ENCODE results near the gene PPM1H. TPM values are rescaled to one million over a fixed set of nuclear protein-coding genes. Genes with fewer than 3 reads are reported as not detected.

The PPM1H gene
- total RNA-seq, 1 experiment from 2014 or later, result 12.0 TPM

- CTCF ChIA-PET, result interaction anchor here (0.8 kb wide), 1 partner anchor 62 kb away, joined by 4 read pairs; no protein-coding TSS in a partner anchor
- Histone ChIP-seq H3K9ac (ENCODE audit: low read length) (no peak overlapping the region), H3K4me1 (ENCODE audit: insufficient read depth, low read length) (peaks cover 60% of the 10 kb centered on the region), H3K36me3 (ENCODE audit: low read depth, low read length) (no peaks in the 10 kb centered on the region), H3K79me2 (ENCODE audit: low read length) (peaks cover 54% of the 10 kb centered on the region), H3K27ac (ENCODE audit: low read length) (peak overlapping the region; percentile 30), H3K27me3 (ENCODE audit: low read length) (no peaks in the 10 kb centered on the region), H4K20me1 (ENCODE audit: low read length) (no peaks in the 10 kb centered on the region), H3K9me2 (replicated peaks; ENCODE audit: low read length) (no peaks in the 10 kb centered on the region), H3K9me3 (ENCODE audit: low read length) (no peaks in the 10 kb centered on the region), H3K4me3 (ENCODE audit: low read length) (no peak overlapping the region), H3F3A (ENCODE audit: low read length, unreplicated experiment) (no peaks in the 10 kb centered on the region), H3K4me2 (ENCODE audit: low read length) (peak overlapping the region; percentile 33), H2AFZ (ENCODE audit: low read length) (no peak overlapping the region)
- ATAC-seq (peak; percentile 42), DNase-seq (peak; percentile 83)
- TF ChIP-seq EZH2 (IDR thresholded peaks at IDR 0.05; ENCODE audit: low read length, unreplicated experiment) (no peak), EZH2phosphoT487 (IDR thresholded peaks at IDR 0.05; ENCODE audit: borderline replicate concordance, low read length) (no peak), CTCF (conservative IDR thresholded peaks at IDR 0.05; ENCODE audit: low read depth, low read length) (no peak)
- POLR2A ChIA-PET (ENCODE audit: unreplicated experiment), result no interaction called here
- intact Hi-C loops (cut with micrococcal nuclease), result loop anchor here (2.0 kb wide), 1 partner anchor 70 kb away; no protein-coding TSS in a partner anchor
- BruUV-seq (replicated peaks), result no TSS peak
Measured at GRCh38 chr12:62862259-62862881, 72.6 kb downstream of the PPM1H start.

- Histone ChIP-seq H3K79me2 (ENCODE audit: low read length) (peaks cover 54% of the 10 kb centered on the region), H2AFZ (ENCODE audit: low read length) (no peak overlapping the region), H3K9me3 (ENCODE audit: low read length) (no peaks in the 10 kb centered on the region), H3K4me1 (ENCODE audit: insufficient read depth, low read length) (peaks cover 52% of the 10 kb centered on the region), H3K27ac (ENCODE audit: low read length) (0 out of 2 replicates have a peak overlapping the region, but pooled peaks have one; percentile 8), H3K9ac (ENCODE audit: low read length) (no peak overlapping the region), H3K4me3 (ENCODE audit: low read length) (no peak overlapping the region), H3F3A (ENCODE audit: low read length, unreplicated experiment) (no peaks in the 10 kb centered on the region), H3K4me2 (ENCODE audit: low read length) (no peak overlapping the region), H3K9me2 (replicated peaks; ENCODE audit: low read length) (no peaks in the 10 kb centered on the region), H3K36me3 (ENCODE audit: low read depth, low read length) (no peaks in the 10 kb centered on the region), H4K20me1 (ENCODE audit: low read length) (no peaks in the 10 kb centered on the region), H3K27me3 (ENCODE audit: low read length) (no peaks in the 10 kb centered on the region)
- DNase-seq (no peak), ATAC-seq (no peak)
- intact Hi-C loops (cut with micrococcal nuclease), result no loop called here
- TF ChIP-seq CTCF (conservative IDR thresholded peaks at IDR 0.05; ENCODE audit: low read depth, low read length) (no peak), EZH2 (IDR thresholded peaks at IDR 0.05; ENCODE audit: low read length, unreplicated experiment) (no peak), EZH2phosphoT487 (IDR thresholded peaks at IDR 0.05; ENCODE audit: borderline replicate concordance, low read length) (no peak)
- ChIA-PET CTCF (interaction anchor here (0.8 kb wide), 1 partner anchor 62 kb away, joined by 4 read pairs; no protein-coding TSS in a partner anchor), POLR2A (ENCODE audit: unreplicated experiment) (no interaction called here)
- no TSS peak for BruUV-seq (replicated peaks)
Measured at GRCh38 chr12:62861586-62861985, 73.4 kb downstream of the PPM1H start.
